Muscle layer of duodenum (tissue), 2 donors: ENCODE data around the gene UBE2C.
"Not testable (repeated sequence)": the region's sequence is repeated elsewhere in the genome, so short reads cannot be mapped to it uniquely, and the experiment has no call there.

Experiments used
- H3K27ac ChIP-seq: one replicate; pipeline ENCODE4 v1.7.0; 2013; ENCODE audit warnings: mild to moderate bottlenecking, low read length
- H3K27me3 ChIP-seq: one replicate; pipeline ENCODE4 v1.7.0; 2013; ENCODE audit warnings: low read depth, mild to moderate bottlenecking, control low read depth, low read length
- H3K36me3 ChIP-seq, 2 donors: one replicate each; pipeline ENCODE4 v1.7.0; 2013; ENCODE audit warnings: low read length in 2 of 2, control low read depth in 1 of 2, mild to moderate bottlenecking in 1 of 2; ENCODE audit not compliant: insufficient read depth in 2 of 2, control insufficient read depth in 1 of 2
- H3K4me1 ChIP-seq, 2 donors: one replicate each; pipeline ENCODE4 v1.7.0; 2013; ENCODE audit warnings: low read length in 2 of 2, mild to moderate bottlenecking in 2 of 2, control low read depth in 1 of 2, moderate library complexity in 1 of 2; ENCODE audit not compliant: insufficient read depth in 2 of 2, control insufficient read depth in 1 of 2
- H3K4me3 ChIP-seq, 2 donors: one replicate each; pipeline ENCODE4 v1.7.0; 2013; ENCODE audit warnings: low read length in 2 of 2, low read depth in 1 of 2, mild to moderate bottlenecking in 1 of 2
- H3K9me3 ChIP-seq, 2 donors: one replicate each; pipeline ENCODE4 v1.7.0; 2013; ENCODE audit warnings: low read length in 2 of 2, control low read depth in 1 of 2, mild to moderate bottlenecking in 1 of 2; ENCODE audit not compliant: control insufficient read depth in 1 of 2
- donor health status: healthy.

UBE2C gene

GRCh38 chr20:45779011-45779915, 33.2 kb upstream of the UBE2C start:
- Histone ChIP-seq H3K4me3 (peak overlapping the region in 1 of 2 donors; percentile 37), H3K9me3 (no peaks in the 10 kb centered on the region), H3K27ac (peak overlapping the region; percentile 95), H3K4me1 (peaks cover 11 to 16% of the 10 kb centered on the region in 2 donors), H3K36me3 (peaks cover 0 to 3% of the 10 kb centered on the region in 2 donors), H3K27me3 (no peaks in the 10 kb centered on the region)

GRCh38 chr20:45780159-45780558, 32.3 kb upstream of the UBE2C start:
- peak overlapping the region; percentile 95 for H3K27ac ChIP-seq
- H3K27me3 ChIP-seq: no peaks in the 10 kb centered on the region
- H3K4me1 ChIP-seq: peaks cover 11 to 16% of the 10 kb centered on the region in 2 donors
- no peaks in the 10 kb centered on the region for H3K9me3 ChIP-seq
- H3K36me3 ChIP-seq: peaks cover 0 to 3% of the 10 kb centered on the region in 2 donors
- peak overlapping the region in 1 of 2 donors; percentile 37 for H3K4me3 ChIP-seq

GRCh38 chr20:45781391-45781931, 31.0 kb upstream of the UBE2C start:
- Histone ChIP-seq H3K36me3 (peaks cover 0 to 3% of the 10 kb centered on the region in 2 donors), H3K27ac (peak overlapping the region; percentile 95), H3K9me3 (no peaks in the 10 kb centered on the region), H3K4me3 (no peak overlapping the region), H3K27me3 (no peaks in the 10 kb centered on the region), H3K4me1 (peaks cover 11 to 16% of the 10 kb centered on the region in 2 donors)

GRCh38 chr20:45782890-45783289, 29.6 kb upstream of the UBE2C start:
- Histone ChIP-seq H3K9me3 (no peaks in the 10 kb centered on the region), H3K4me3 (no peak overlapping the region), H3K36me3 (peaks cover 0 to 3% of the 10 kb centered on the region in 2 donors), H3K27me3 (no peaks in the 10 kb centered on the region), H3K4me1 (peaks cover 10 to 16% of the 10 kb centered on the region in 2 donors), H3K27ac (no peak overlapping the region)

GRCh38 chr20:45783656-45784294, 28.7 kb upstream of the UBE2C start:
- H3K27ac ChIP-seq: no peak overlapping the region
- no peaks in the 10 kb centered on the region for H3K27me3 ChIP-seq
- H3K4me3 ChIP-seq: no peak overlapping the region
- peaks cover 0 to 3% of the 10 kb centered on the region in 2 donors for H3K36me3 ChIP-seq
- no peaks in the 10 kb centered on the region for H3K9me3 ChIP-seq
- peaks cover 4 to 16% of the 10 kb centered on the region in 2 donors for H3K4me1 ChIP-seq

GRCh38 chr20:45788351-45788750, 24.1 kb upstream of the UBE2C start:
- Histone ChIP-seq H3K27me3 (no peaks in the 10 kb centered on the region), H3K4me1 (peaks cover 6 to 11% of the 10 kb centered on the region in 2 donors), H3K9me3 (no peaks in the 10 kb centered on the region), H3K4me3 (no peak overlapping the region), H3K27ac (no peak overlapping the region), H3K36me3 (no peaks in the 10 kb centered on the region)

GRCh38 chr20:45792317-45793118, 19.9 kb upstream of the UBE2C start:
- H3K27ac ChIP-seq: peak overlapping the region; percentile 96
- no peaks in the 10 kb centered on the region for H3K27me3 ChIP-seq
- H3K4me3 ChIP-seq: peak overlapping the region; percentile 81 to 88
- H3K4me1 ChIP-seq: peaks cover 6 to 11% of the 10 kb centered on the region in 2 donors
- peaks cover 22 to 31% of the 10 kb centered on the region in 2 donors for H3K36me3 ChIP-seq
- H3K9me3 ChIP-seq: no peaks in the 10 kb centered on the region

GRCh38 chr20:45796337-45797065, 15.9 kb upstream of the UBE2C start:
- H3K9me3 ChIP-seq: no peaks in the 10 kb centered on the region
- no peak overlapping the region for H3K4me3 ChIP-seq
- H3K36me3 ChIP-seq: peaks cover 22 to 39% of the 10 kb centered on the region in 2 donors
- H3K4me1 ChIP-seq: peaks cover 6 to 17% of the 10 kb centered on the region in 2 donors
- no peaks in the 10 kb centered on the region for H3K27me3 ChIP-seq
- H3K27ac ChIP-seq: no peak overlapping the region

- Histone ChIP-seq H3K4me1 (peaks cover 5 to 13% of the 10 kb centered on the region in 2 donors), H3K36me3 (peaks cover 32 to 49% of the 10 kb centered on the region in 2 donors)
- not testable (repeated sequence) for H3K9me3 ChIP-seq, H3K4me3 ChIP-seq, H3K27me3 ChIP-seq, H3K27ac ChIP-seq
Observed at GRCh38 chr20:45797510-45797909, 14.9 kb upstream of the UBE2C start.

GRCh38 chr20:45797955-45798354, 14.5 kb upstream of the UBE2C start:
- peaks cover 36 to 53% of the 10 kb centered on the region in 2 donors for H3K36me3 ChIP-seq
- H3K9me3 ChIP-seq, H3K27ac ChIP-seq, H3K4me1 ChIP-seq, H3K27me3 ChIP-seq, H3K4me3 ChIP-seq: not testable (repeated sequence)
